KMS-11 (cell line): Measurements from ENCODE around the gene PDE2A.
A peak's percentile ranks its signal among the peaks of the same experiment; 100 is the strongest.
"Not testable (repeated sequence)": the region's sequence is repeated elsewhere in the genome, so short reads cannot be mapped to it uniquely, and the experiment has no call there.

ENCODE experiments used
- H2AFZ ChIP-seq: fragments of 200-600 bp; sonication (generic); 2 replicates; pipeline ENCODE4 v1.6.1; 2016; ENCODE audit warnings: antibody characterized with exemption, mixed run types, low read depth
- H3K27ac ChIP-seq: fragments of 200-600 bp; sonication (generic); 2 replicates; pipeline ENCODE4 v1.6.1; 2016; ENCODE audit warnings: mild to moderate bottlenecking, mixed run types
- H3K27me3 ChIP-seq: fragments of 200-600 bp; sonication (generic); 2 replicates; pipeline ENCODE4 v1.6.1; 2017; ENCODE audit warnings: mild to moderate bottlenecking, low read depth, mixed run types, moderate library complexity; ENCODE audit not compliant: insufficient read depth
- H3K36me3 ChIP-seq: fragments of 200-600 bp; sonication (generic); 2 replicates; pipeline ENCODE4 v1.6.1; 2017; ENCODE audit warnings: mild to moderate bottlenecking, mixed run types; ENCODE audit not compliant: insufficient read depth
- H3K4me1 ChIP-seq: fragments of 200-600 bp; sonication (generic); 2 replicates; pipeline ENCODE4 v1.6.1; 2016; ENCODE audit warnings: mild to moderate bottlenecking, low read depth, mixed run types; ENCODE audit not compliant: poor library complexity, severe bottlenecking
- H3K4me2 ChIP-seq: fragments of 200-600 bp; sonication (generic); 2 replicates; pipeline ENCODE4 v1.7.0; 2016; ENCODE audit warnings: mild to moderate bottlenecking, mixed run types
- H3K4me3 ChIP-seq: fragments of 200-600 bp; sonication (generic); IDR thresholded peaks from 2 replicates; pipeline ENCODE4 v1.6.1; 2017; ENCODE audit warnings: low read depth, low read length, mixed read lengths; ENCODE audit not compliant: insufficient read depth
- H3K79me2 ChIP-seq: fragments of 200-600 bp; sonication (generic); 2 replicates; pipeline ENCODE4 v1.6.1; 2016; ENCODE audit warnings: low read depth, mixed run types; ENCODE audit not compliant: insufficient read depth
- H3K9ac ChIP-seq: fragments of 200-600 bp; sonication (generic); 2 replicates; pipeline ENCODE4 v1.6.1; 2016; ENCODE audit warnings: mild to moderate bottlenecking, mixed run types
- H4K20me1 ChIP-seq: fragments of 200-600 bp; sonication (generic); 2 replicates; pipeline ENCODE4 v1.6.1; 2016; ENCODE audit warnings: mild to moderate bottlenecking, mixed run types; ENCODE audit not compliant: insufficient read depth
- CTCF ChIP-seq: fragments of 200-600 bp; sonication (generic); conservative IDR thresholded peaks from 2 replicates; pipeline ENCODE4 v1.6.1; 2017; ENCODE audit warnings: low read depth, mild to moderate bottlenecking, antibody characterized with exemption, low read length, moderate library complexity, mixed read lengths

PDE2A gene

GRCh38 chr11:72575533-72576242 lies 98.5 kb downstream of the PDE2A start:
- peaks cover 11% of the 10 kb centered on the region; the same call in 1 of the 2 replicates for H3K27me3 ChIP-seq
- TF ChIP-seq CTCF: no peak
- no peak overlapping the region for H2AFZ ChIP-seq
- no peak overlapping the region for H3K9ac ChIP-seq
- no peaks in the 10 kb centered on the region for H3K79me2 ChIP-seq
- no peak overlapping the region for H3K27ac ChIP-seq
- H3K4me1 ChIP-seq: no peaks in the 10 kb centered on the region
- H3K4me3 ChIP-seq: no peak overlapping the region
- no peaks in the 10 kb centered on the region for H3K36me3 ChIP-seq
- H3K4me2 ChIP-seq: no peak overlapping the region
- no peaks in the 10 kb centered on the region for H4K20me1 ChIP-seq

DNA sequence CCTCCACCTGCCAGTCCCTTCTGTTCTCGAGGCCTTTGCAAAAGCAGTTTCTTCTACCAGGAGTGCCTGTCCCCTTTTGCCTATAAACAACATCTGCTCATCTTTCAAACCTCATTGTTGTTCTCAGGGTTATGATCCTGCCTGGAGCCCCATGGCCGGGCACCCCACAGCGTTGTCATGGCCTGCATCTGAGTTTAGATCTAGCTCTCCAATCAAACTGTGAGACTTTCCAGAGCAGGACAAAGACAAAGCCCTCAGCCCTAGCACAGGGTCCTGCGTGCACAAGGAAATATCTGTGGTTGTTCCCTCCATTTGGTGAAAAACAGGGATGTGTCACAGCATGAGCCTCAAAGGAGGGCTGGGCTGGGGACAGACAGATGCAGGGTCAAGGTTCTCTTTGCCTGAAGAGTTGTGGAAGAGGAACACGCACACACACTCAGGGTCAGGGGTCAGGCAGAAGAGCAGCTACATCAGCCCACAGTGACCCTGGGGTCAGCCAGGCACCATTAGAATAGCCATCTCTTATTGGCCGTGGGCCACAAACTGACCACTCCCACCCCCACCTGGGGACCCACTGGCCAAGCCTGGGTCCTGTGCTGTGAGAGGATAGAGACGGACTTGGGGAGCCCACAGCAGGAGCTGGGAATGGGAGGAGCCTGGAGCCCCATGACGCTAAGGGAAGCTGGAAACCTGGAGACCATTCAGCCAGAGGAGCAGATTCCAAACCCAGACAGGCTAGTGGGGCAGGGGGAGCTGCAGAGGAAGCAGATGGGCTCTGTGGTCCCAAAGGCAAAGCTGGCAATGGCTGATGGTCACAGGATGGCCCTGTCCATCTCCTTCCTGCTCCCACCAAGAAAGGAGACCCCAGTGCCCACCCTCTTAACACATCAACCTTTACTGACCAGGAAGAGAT lies 99.4 kb downstream of the PDE2A start:
- Histone ChIP-seq H3K4me3 (no peak overlapping the region), H3K27ac (no peak overlapping the region), H3K27me3 (peaks cover 4% of the 10 kb centered on the region; the same call in 1 of the 2 replicates), H3K4me1 (no peaks in the 10 kb centered on the region), H2AFZ (no peak overlapping the region), H3K36me3 (no peaks in the 10 kb centered on the region), H4K20me1 (no peaks in the 10 kb centered on the region), H3K9ac (no peak overlapping the region), H3K79me2 (no peaks in the 10 kb centered on the region), H3K4me2 (no peak overlapping the region)
- TF ChIP-seq CTCF: no peak

DNA sequence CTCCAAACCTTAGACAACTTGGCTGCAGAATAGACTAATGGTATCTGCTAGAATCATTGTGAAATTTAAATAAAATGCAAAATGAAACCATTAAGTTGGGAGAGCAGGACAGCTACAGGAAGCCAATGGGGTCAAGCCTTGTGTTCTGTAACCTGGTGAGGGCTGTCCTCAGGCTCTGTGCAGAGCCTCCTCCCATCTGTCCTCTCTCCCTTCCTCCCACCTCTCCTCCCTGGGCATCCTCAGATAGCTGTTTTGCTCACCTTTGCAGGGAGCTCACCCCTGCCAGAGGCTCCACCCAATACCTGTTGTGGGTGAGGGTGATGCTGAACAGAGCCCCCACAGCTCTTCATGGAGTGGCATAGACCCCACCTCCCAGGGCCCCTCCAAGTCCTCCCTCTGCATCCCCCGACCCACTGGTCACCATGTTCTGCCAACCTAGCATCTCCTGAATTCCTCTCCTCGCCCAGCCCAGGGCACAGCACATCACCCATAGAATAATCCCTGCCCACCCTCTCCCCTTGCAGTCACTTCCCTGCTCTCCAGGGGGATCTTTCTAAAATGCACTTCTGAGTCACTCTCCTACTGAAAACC lies 100.3 kb downstream of the PDE2A start:
- Histone ChIP-seq H3K36me3 (no peaks in the 10 kb centered on the region), H3K4me1 (no peaks in the 10 kb centered on the region), H2AFZ (no peak overlapping the region), H3K79me2 (no peaks in the 10 kb centered on the region), H4K20me1 (no peaks in the 10 kb centered on the region), H3K9ac (no peak overlapping the region), H3K4me2 (no peak overlapping the region; the same call in 1 of the 2 replicates), H3K27me3 (peaks cover 3% of the 10 kb centered on the region; the same call in 1 of the 2 replicates), H3K4me3 (no peak overlapping the region), H3K27ac (no peak overlapping the region)
- TF ChIP-seq CTCF: no peak

DNA sequence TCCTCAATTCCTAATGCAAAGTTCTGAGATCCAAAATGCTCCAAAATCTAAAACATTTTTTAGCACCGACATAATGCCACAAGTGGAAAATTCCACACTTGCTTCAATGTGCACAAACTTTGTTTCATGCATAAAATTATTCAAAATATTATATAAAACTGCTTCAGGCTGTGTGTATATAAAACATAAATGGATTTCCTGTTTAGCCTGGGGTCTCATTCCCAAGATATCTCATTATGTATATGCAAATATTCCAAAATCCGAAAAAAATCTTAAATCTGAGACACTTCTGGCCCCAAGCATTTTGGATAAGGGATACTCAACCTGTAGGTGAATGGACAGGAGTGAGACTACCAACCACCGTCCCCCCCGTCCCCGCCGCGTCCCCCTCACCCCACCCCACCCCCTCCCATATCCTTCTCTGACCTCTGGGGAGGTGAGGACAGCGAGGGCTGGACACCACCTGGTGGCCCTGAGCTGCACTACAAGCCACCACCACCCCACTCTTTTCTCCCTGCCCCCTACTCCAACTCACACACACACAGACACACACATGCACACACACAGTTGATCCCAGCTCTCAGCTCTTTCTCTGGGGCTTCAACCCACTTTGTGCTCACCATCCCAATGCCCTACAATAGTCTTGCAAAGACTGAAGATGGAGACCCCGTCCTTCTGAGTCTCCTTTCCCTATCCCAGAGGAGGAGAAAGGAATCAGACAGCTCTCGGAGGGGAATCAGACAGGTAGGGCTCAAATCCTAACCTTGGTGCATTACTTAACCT lies 101.0 kb downstream of the PDE2A start:
- no peak overlapping the region for H3K9ac ChIP-seq

DNA sequence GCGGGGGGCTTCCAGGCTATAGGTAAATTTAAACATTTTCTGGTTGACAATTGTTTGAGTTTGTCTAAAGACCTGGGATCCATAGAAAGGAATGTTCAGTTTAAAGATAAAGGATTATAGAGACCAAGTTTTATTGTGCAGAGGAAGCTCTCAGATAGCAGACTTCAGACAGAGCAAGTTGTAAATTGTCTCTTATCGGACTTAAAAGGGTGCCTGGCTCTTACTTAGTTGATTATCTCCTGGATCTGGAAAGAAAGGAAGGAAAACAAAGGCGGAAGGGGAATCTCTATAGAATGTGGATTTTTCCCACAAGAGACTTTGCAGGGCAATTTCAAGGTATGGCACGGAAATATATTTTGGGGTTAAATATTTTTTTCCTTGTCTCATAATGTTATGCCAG lies 101.7 kb downstream of the PDE2A start:
- H3K27ac ChIP-seq, H4K20me1 ChIP-seq, H3K36me3 ChIP-seq, H3K4me1 ChIP-seq, H3K4me2 ChIP-seq, H3K9ac ChIP-seq, H3K27me3 ChIP-seq, H2AFZ ChIP-seq, H3K79me2 ChIP-seq, H3K4me3 ChIP-seq: not testable (repeated sequence)

More for the DNA sequence above, 101.0 kb downstream of the PDE2A start:
- no peak overlapping the region; the same call in 1 of the 2 replicates for H3K4me2 ChIP-seq
- H3K4me1 ChIP-seq: no peaks in the 10 kb centered on the region
- H3K79me2 ChIP-seq: no peaks in the 10 kb centered on the region
- no peak overlapping the region for H2AFZ ChIP-seq
- H3K4me3 ChIP-seq: no peak overlapping the region
- H4K20me1 ChIP-seq: no peaks in the 10 kb centered on the region
- H3K27ac ChIP-seq: no peak overlapping the region
- no peaks in the 10 kb centered on the region for H3K36me3 ChIP-seq
- peak; percentile 60 for TF ChIP-seq CTCF
- peaks cover 3% of the 10 kb centered on the region; the same call in 1 of the 2 replicates for H3K27me3 ChIP-seq
